GM19463 (cell line): ENCODE data around the gene ATP13A2.

Experiments
- ATAC-seq: cut with Tn5 transposase; IDR thresholded peaks from one replicate; pipeline ENCODE4 v1.9.1; 2021; ENCODE audit warnings: mild to moderate bottlenecking, moderate library complexity; ENCODE audit not compliant: unreplicated experiment

Gene ATP13A2

DNA sequence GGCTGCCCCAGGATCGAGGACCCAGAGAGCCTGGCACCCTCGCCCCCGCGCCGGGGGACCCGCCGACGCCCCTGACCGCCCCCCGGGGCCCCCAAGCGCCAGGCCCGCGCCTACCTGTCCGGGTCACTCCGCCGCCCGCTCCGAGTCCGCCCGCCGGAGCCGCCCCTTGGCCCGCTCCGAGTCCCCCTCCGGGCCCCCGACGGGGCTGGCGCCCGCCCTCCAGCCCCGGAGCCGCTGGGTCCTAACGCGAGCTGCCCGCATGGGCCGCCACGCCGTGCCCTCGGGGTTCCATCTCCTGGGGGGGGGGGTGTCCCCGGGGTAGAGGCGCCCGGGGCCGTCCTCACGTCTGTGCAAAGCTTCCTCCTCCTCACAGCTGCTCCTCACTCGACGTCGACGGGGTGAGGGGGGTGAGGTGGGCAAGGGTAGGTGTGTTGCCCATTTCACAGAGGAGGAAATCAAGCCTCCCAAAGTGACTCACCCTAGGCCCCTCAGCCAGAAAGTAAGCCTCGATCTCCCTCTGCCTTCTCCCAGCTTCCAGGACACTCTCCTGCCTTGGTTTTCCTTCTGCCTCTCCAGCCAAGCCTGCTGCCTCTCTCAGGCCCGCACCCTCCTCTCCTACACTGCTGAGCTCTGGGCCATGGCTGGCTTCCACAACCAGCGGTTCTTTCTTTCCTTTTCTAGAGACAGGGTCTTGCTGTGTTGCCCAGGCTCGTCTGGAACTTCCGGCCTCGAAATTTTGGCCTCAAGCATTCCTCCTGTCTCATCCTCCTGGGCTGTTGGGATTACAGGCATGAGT, 31.1 kb downstream of the ATP13A2 start, which contains the start of gene MFAP2:
Gene MFAP2 (minus strand): TSS at position 148 of the 796 bp plus-strand sequence. CDS start 2,347 bp downstream, outside the sequence.
- no peak for ATAC-seq

DNA sequence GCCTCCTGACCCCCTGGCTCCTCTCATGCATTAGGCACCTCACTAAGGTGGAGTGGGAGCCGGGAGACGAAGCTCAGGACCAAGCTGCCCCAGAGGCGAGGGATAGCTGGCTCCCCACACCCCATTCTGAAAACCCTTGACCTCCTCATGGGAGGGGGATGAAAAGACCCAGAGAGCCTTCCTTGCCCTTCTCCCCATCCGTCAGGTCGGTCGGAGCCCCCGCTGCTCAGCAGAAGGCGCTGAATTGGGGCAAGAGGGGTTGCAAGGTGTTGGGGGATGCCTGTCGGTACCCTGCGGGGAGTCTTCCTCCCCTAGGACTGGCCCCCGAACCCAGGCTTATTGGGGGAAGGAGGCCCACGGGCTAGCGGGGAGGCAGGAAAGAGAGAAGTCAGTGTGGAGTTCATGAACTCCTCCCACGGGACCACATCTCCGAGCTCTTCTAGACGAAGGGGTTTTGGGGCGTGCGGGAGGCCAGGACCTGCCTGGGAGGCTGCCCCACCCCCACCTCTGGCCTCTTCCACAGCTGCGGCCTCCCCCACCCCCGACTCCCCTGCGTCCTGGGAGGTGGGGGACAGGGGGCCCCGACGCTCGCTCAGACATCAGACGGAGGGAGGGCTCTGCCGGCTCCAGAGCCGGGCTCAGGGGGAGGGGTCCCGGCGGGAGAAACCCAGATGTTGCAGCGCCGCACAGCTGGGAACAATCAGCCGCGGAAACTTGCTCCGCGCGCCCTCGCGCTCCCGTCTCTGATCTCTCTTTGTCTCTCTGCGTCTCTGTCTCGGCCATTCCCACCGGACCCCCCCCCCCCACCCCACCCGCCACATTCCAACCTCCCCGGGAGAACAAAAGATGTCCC, 32.0 kb downstream of the ATP13A2 start:
- ATAC-seq = no peak

GRCh38 chr1:16978567-16979474, 32.9 kb downstream of the ATP13A2 start:
- no peak for ATAC-seq

- no peak for ATAC-seq
Observed at GRCh38 chr1:16978139-16978538, 33.6 kb downstream of the ATP13A2 start.

- no peak for ATAC-seq
Observed at GRCh38 chr1:16977377-16977776, 34.4 kb downstream of the ATP13A2 start.

DNA sequence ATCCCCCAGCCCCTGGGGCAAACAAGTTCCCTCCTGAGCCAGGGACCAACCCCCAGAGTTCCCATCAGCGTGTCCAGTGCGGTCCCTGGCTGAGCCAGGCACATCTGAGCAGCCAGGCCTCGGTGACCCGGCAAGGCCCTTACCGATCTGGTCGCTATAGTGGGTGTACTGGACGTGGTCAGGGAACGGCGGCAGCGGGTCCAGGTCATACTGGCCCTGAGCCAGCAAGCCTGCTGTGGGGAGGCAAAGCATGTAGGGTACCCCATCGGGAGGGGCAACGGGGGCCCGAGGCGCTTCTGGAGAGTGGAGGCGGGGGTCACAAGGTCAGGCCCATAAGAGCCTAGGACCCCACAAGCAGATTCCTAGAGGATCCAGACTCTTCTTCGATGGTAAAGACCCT, 34.8 kb downstream of the ATP13A2 start:
- no peak for ATAC-seq

- no peak for ATAC-seq
Observed at GRCh38 chr1:16975838-16976237, 35.9 kb downstream of the ATP13A2 start.

DNA sequence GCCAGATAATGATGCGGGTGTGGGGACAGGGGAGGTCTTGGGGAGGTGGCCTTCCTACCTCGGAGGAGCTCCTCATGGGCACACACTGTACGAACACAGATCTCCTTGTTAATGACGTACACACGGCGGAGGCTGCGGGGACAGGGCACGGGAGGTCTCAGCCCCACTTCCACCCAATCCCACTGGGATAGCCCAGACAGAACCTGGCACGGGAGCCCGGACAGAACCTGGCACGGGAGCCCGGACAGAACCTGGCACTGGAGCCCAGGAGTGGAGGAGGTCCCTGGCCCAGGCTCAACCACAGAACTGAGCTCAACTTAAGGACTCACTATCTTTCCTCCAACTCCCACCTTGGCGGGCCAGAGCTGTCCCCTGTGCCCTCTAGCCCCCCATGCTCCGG, 36.5 kb downstream of the ATP13A2 start:
- no peak for ATAC-seq

GRCh38 chr1:16973215-16973614, 38.5 kb downstream of the ATP13A2 start:
- no peak for ATAC-seq

DNA sequence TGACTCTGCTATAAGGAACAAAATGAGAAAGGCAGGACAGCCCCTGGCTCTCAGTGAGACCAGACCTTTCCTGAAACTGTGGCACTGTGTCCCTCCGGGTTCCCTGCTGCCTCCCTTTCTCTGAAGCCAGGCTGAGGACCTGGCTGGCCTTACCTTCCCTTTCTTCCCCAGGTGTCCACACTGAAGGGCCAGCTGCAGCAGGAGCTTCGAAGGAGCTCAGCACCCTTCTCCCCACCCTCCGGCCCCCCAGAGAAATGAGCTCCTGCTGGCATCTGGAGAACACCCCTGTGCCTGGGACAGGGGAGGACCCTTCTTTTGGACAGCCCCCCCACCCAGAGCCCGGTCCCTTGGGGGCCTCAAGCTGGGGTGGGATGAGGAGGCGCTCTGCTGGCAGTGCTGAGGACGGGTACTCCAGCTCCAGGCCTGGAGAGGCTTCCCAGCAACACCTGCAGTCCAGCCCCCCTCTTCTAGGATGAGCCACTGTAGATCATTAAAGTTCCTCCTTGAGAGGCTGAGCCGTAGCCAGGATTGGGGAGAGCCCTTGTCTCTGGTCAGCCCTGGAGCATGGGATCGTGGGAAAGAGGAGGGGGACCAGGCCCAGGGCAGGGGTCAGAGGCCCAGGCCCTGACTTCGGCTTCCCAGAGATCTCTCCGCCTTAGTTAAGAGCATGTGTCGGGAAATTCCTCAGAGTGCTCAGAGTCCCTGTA, 39.4 kb downstream of the ATP13A2 start:
- ATAC-seq = no peak

GRCh38 chr1:16971341-16972188, 40.2 kb downstream of the ATP13A2 start:
- no peak for ATAC-seq

GRCh38 chr1:16970132-16970910, 41.4 kb downstream of the ATP13A2 start:
- ATAC-seq = no peak

DNA sequence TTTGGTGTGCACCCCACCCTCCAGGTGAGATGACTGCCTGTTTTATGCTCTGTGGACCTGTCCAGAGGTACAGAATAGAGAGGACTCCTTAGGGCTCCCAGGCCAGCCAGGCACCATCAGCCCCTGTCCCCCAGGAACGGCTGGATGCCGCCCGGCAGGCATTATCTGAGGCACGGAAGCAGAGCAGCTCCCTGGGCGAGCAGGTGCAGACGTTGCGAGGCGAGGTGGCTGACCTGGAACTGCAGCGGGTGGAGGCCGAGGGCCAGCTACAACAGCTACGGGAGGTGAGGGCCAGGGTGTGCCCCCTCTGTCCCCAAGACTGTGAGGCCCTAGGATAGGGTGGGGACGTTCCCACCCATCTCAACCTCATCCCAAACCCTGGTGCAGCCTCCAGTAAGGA, 42.1 kb downstream of the ATP13A2 start:
- ATAC-seq = no peak

GRCh38 chr1:16969057-16969611, 42.6 kb downstream of the ATP13A2 start:
- no peak for ATAC-seq

DNA sequence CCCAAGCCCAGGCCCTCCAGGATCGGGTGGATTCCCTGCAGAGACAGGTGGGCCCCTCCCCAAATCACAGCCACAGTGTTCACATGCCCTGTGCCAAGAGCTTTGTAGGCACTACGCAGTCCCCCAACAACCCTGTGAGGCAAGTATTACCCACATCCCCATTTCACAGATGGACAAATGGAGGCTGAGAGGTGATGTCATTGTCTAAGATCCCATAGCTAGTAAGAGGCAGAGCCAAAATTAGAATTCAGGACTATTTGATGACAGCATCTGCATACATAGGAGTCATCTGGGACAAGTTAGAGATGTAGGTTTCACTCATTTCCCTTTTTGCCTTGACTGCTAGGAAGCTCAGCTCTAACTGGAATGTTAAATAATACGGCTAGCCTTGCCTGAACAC, 43.4 kb downstream of the ATP13A2 start:
- no peak for ATAC-seq

GRCh38 chr1:16967962-16968361, 43.8 kb downstream of the ATP13A2 start:
- ATAC-seq = no peak

DNA sequence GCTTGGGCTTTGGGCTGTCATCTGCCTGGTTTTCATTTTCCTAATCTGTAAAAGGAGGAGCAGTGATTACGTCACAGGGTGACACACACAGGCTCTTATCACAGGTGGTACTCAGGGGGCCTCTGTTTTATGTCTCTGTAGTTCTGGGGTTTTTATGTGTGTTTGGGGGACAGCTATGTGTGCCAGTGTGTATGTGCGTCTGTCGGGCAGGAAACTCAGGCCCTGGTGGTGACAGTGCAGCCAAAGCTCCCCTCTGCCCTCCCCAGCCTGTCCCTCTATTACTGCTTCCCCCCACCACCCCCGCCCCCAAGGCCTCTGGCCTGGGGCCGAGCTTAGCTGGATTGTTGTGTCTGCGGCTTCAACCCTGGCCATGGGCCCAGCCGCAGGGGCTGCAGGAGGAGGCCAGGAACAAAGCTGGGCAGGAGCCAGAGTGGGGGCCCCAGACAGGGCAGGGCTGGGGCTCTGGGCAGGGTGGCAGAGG, 44.6 kb downstream of the ATP13A2 start:
- ATAC-seq = no peak

DNA sequence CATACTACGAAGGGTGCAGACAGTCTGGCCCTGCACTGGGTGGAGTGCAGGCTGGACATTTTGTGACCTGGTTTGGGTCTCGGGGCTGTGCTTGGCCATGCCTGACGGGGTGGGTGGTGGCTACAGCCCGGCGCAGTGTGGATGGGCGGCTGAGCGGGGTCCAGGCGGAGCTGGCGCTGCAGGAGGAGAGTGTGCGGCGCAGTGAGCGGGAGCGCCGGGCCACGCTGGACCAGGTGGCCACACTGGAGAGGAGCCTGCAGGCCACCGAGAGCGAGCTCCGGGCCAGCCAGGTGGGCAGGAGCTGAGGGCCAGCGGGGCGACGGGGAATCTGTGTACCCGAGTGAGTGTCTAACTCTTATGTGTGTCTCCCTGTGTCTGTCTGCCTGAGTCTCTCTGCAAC, 45.4 kb downstream of the ATP13A2 start:
- no peak for ATAC-seq
